HG03342 (cell line): Measurements from ENCODE around the gene PEX7.
"Not testable (repeated sequence)": the region's sequence is repeated elsewhere in the genome, so short reads cannot be mapped to it uniquely, and the experiment has no call there.

ENCODE experiments used
- ATAC-seq: cut with Tn5 transposase; IDR thresholded peaks from one replicate; pipeline ENCODE4 v1.9.1; 2021; ENCODE audit warnings: mild to moderate bottlenecking, moderate library complexity; ENCODE audit not compliant: unreplicated experiment

Gene PEX7

GRCh38 chr6:136840276-136841001 is 18.0 kb downstream of the PEX7 start:
- no peak for ATAC-seq

GRCh38 chr6:136843210-136843609 is 20.8 kb downstream of the PEX7 start:
- ATAC-seq, result no peak

- ATAC-seq, result no peak
Observed at GRCh38 chr6:136846046-136846445, 23.7 kb downstream of the PEX7 start.

- ATAC-seq, result not testable (repeated sequence)
Observed at GRCh38 chr6:136846477-136846876, 24.1 kb downstream of the PEX7 start.

- ATAC-seq, result not testable (repeated sequence)
Observed at GRCh38 chr6:136849979-136850563, 27.7 kb downstream of the PEX7 start.

DNA sequence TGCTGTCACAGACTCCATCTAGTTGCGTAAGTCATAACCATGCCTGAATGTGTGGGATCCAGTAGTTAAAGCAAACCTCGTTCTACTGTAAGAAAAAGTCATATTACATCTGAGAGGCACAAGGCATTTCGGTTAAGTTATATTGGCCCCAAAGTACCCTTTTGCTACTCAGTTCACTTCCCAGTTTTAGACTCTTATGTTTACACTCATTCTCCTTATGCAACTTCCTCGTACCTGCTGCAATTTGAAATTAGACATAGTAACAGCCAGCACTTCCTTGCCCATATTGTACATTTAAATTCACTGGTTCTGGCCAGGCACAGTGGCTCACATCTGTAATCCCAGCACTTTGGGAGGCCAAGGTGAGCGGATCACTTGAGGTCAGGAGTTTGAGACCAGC is 37.0 kb downstream of the PEX7 start:
- ATAC-seq, result no peak

DNA sequence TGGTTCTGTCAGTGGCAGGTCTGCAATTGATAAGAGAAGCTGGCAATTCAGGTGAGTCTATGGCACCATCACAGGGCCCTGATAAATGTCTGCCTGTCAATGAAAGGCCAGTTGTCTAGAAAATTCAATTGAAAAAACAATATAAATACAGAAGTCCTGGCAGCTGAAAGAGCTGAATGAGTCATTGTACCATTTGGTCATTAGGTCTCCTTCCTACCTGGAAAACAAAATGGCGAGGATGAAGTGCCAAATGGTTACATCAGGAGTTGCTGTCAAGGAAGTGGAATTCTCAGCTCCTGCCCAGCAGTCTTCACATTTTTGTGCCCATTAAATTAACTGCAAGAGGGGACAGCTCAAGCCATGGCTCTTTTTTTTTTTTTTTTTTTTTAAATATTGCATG is 37.7 kb downstream of the PEX7 start:
- ATAC-seq, result no peak

DNA sequence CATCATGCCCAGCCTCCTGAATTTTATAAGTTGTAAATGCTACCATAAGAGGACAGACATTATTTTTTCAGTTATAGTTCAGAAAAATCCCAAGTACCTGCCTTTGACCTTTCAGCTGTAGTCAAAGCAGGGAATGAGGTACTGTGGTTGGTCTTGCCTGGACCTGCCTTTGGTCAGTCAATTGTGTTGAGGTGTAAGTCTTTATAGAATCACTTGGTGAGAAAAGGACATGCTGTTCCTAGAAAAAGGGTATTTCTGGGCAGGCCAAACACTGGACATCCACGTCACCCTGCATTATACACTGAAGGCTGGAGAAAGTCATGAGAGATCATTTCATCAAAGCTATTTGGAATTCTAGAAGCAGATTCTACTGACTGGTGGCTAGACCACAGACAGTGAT is 40.3 kb downstream of the PEX7 start:
- no peak for ATAC-seq

GRCh38 chr6:136863752-136864151 is 41.4 kb downstream of the PEX7 start:
- no peak for ATAC-seq

- no peak for ATAC-seq
Observed at GRCh38 chr6:136864676-136865075, 42.3 kb downstream of the PEX7 start.

- ATAC-seq, result no peak
Observed at GRCh38 chr6:136866872-136867416, 44.6 kb downstream of the PEX7 start.

DNA sequence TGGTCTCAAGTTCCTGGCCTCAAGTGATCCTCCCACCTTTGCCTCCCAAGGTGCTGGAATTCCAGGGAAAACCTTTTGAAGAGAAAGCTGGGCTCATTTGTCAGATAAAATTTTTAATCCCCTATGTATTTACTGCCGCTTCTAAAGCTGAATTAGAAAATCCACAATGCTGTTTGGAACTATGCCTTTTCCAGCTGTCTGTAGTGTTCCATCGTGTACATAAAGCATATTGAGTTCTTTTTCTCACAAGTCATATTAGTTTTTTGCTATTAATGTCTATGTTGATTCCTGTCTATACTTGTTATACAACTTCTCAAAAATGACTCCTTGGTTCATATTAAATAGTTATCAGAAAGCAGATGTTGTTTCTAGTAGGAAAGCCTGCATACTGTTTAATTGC is 47.1 kb downstream of the PEX7 start:
- no peak for ATAC-seq

GRCh38 chr6:136873748-136874147 is 51.4 kb downstream of the PEX7 start:
- no peak for ATAC-seq

DNA sequence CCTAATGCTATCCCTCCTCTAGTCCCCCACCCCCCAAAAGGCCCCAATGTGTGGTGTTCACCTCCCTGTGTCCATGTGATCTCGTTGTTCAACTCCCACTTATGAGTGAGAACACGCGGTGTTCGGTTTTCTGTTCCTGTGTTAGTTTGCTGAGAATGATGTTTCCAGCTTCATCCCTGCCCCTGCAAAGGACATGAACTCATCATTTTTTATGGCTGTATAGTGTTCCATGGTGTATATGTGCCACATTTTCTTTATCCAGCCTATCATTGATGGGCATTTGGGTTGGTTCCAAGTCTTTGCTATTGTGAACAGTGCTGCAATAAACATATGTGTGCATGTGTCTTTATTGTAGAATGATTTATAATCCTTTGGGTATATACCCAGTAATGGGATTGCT is 54.1 kb downstream of the PEX7 start:
- not testable (repeated sequence) for ATAC-seq

DNA sequence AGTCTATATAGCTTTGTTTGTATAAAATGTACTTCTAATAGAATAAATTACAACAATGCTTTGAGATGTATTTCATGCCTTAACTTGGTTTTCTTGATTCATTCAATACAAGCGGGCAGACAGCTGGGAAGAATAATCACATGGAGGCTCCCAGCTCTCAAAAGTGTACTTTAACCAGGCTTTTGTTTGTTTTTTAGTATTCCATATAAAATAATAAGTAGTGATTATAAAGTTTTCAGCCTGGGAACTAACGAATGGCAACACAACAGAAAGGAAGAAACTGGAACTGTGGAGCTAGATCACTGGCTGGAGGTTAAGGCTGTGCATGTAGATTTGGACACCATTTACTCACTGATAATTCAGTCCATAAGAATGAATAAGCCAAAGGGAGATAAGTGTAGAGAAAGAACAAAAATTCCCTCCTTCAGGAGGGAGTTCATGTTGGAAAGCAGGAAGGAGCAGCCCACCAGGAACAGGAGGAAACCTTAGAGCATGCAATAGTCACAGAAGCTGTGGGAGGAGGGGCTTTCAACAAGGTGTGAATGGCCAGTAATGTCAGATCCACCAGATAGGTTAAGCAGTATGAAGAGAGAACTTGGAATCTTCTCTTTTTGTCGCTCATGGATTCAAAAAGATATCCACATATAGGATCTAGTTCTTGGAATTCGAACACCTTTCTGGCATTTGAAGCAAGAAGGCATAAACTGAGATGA is 58.5 kb downstream of the PEX7 start:
- ATAC-seq, result no peak

GRCh38 chr6:136886091-136886490 is 63.7 kb downstream of the PEX7 start:
- no peak for ATAC-seq

DNA sequence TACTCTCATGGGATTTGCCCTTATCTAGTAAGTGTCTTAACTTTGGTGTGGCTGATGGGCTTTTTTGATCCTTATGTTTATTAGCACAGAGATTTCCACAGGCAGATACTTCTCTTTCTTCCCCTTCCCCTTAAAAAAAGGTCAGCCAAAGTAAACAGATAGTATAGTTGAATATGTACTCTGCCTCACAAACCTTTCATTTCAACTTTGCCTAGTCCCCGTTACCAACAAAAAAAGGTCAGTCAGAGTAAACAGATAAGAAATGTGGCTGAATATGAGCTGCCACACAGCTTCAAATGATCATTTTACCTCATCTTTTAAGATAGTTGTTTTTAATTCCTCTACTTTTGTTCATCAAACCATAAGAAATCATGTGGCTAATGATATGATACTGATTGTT is 65.6 kb downstream of the PEX7 start:
- ATAC-seq, result no peak

DNA sequence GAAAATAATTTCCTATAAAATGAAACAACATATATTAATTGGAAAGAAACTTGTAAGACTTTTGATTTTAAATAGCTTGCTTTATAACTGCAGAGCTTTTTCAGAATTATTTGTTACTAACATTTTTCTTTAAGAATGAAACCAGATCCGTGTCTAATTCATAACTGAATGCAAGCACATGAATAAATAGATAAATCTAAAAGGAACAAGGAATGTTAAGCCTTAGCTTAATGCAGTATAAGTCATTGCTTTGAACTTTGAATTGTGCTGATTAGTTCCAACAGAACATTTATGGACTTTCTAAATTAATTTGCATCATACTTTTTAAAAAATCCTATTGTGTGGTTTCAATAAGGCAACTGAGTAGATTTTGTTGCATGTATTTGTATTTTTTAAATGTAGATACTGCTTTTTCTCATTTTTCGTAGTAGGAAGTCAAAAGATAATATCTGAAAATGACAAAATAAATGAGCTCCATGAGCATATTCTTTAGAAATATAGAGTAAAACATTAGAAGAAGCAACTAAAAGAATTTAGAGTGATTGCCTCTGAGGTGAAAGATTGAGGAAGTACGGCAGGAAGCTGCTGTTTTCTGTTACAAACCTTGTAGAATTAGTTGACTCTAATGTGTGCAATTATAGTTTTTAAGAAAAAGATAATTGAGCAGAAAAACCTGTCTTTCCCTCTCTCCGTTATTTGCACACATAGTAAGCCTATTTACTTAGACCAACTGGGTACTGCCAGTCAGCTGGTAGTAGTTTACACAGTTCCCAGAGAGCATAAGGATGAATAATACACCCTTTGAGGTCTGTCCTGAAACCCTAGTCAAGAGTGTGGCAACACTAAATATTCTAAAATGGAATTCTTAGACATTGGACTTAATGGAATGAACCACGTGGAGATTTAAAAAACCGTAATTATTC is 67.1 kb downstream of the PEX7 start:
- ATAC-seq, result no peak

DNA sequence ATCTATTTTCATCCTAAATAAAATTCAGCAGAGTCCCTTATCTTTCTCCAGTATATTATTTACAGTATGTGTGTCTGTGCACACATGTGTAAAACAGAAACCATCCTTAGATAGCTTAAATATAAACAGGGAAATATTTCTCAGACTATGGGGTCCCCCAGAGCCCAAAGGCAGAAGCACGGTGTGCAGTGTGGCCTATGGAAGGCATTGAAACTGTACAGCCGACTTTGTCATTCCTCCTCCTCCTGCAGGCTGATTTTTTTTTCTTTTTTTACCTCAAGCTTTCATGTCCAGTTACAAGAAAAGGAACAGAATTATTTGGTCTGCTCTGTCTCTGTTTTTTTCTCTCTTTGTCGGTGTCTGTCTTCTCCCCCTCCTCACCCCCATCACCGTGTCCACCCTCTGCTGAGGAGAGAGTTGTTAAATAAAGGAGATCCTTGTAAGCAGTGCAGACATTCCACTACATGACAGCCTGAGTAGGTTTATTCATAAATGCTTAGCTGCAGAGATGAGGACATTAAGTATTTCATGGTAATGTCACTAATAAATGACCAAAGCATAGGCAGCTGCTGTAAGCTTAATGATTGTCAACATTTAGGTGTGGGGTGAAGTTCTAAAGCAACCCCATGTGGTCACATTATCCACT is 67.9 kb downstream of the PEX7 start:
- no peak for ATAC-seq

DNA sequence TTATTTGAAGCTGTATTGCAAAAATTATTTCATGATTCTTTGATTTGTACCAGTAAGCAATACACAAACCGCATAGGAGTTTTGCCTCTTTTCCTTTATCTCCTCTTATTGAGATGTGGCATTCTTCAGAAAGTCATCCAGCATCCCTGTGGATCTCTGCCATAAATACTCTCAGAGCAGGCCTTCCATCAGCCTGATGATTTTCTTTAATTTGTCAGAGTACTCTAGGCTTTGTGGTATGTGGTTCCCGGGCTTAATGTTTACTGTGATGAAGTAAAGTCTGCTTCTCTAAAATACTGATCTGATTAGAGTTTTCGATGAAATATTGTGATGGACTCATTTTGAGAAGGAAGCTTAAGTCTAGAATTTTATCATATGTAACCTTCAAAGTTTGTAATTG is 68.6 kb downstream of the PEX7 start:
- no peak for ATAC-seq
